ENCODE data around the gene ASPHD2.

ASPHD2 gene

DNA sequence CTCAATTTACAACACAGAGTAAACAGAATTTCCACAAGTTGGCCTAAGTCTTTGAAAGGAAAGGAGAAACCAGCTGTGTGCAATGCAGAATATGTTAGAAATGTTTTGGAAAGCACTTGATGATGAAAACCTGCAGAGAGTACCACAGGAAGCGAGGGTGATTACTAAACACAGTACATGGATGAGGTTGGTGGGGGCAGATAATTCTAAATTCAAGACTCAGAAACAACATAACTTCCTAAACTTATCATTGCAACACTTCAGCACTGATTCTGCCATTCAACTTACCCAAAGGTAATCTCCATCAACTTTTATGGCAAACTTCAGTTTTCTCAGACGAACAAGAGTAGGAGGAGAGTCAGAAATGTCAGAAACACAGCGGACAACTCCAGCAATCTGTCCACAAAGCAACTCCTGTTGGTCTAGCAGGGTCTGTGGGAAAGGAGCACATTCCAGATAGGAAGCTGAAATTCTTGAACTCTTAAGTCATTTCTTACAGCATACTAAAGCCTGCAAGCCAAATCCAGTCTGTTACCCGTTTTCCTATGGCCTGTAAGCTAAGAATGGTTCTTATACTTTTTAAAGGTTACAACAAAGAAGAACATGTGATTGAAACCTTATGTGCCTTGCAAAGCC lies 47.8 kb downstream of the ASPHD2 start:
- DNase-seq (ENCODE audit: low spot score): no peak

DNA sequence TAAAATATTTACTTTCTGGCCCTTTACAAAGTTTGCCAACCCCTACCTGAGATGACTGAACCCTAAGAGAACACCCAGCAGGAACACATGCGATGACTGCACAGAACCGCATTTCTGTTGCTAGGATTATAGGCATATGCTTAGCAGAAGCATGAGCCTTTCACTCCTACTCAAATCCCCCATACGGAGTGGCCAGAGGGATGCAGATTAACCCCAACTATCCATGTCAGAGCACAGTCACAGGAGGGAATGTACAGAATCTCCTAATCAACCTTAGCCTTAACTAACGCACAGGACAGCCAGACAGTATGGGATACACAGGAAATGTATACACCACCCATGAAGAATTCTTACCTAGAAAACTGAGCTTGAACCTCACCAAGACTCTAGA lies 48.3 kb downstream of the ASPHD2 start:
- DNase-seq (ENCODE audit: low spot score): no peak

DNA sequence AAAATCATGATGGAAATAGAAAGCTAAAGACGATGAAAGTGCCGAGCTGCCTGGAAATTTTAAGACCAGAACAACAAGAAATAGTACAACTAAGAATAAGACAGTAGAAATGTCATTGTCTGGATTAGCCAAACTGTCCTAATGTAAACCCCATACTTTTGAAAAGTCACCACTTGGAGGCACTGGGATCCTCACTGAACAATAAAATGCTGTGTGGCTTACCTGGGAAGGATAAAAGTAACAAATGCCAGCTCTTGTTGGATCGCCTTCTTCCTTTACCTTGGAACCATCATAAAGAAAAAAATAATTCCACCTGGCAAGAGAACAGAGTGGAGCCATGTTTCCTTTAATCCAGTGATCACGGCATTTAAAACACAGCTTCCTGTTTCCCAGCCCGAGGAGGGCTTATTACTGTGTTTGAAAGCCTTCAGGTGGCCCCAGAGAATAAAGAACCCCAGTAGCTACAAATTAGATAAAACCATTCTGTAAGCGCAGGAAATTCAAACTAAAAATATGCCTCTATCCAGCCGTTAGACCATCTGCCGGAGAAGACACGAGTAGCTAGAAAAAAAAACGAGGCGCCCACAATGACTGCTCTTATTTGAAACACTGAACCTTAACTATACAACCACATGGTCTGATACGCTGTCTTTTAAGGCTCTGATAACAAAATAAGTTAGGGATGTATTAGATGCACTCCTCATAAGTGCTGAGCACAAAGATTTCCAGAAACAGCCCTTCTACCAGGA lies 50.2 kb downstream of the ASPHD2 start:
- no peak for DNase-seq (ENCODE audit: low spot score)

DNA sequence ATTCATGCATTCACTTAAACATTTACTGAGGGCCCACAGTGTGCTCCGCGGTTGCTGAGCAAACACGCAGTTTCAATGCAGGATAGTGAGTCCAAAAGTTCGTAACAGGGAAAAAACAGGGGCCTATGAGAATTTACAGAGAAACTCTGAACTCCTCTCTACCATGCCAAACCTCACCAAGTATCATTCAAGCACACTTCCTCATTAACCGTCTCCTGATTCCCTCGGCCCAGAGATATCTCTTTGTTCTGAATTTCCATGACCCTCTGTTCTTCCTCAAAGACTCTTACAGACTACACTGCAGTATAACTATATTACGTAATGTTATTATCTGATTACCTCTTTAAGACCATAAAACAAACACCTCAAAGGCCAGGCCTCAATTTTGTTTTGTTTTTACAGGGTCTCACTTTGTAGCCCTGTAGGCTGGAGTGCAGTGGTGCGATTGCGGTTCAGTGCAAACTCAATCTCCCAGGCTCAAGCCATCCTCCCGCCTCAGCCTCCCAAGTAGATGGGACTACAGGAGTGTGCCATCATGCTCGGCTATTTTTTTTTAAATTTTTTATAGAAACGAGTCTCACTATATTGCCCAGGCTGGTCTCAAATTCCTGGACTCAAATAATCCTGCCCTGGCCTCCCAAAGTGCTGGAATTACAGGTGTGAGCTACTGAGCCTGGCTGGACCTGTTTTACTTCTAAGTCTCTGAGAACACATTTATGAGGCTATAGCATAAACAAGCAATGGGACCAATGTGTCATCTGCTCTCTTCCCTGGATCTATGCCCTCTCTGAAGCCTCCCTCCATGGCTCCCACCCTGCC lies 50.9 kb downstream of the ASPHD2 start:
- DNase-seq (ENCODE audit: low spot score): no peak

DNA sequence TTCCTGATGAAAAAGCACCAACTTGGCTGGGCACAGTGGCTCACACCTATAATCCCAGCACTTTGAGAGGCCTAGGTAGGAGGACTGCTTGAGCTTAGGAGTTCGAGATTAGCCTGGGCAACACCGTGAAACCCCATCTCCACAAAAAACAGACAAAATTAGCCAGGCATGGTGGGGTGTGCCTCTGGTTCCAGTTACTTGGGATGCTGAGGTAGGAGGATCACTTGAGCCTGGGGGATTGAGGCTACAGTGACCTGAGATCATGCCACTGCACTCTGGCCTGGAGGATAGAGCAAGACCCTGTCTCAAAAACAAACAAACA lies 51.5 kb downstream of the ASPHD2 start:
- no peak for DNase-seq (ENCODE audit: low spot score)

DNA sequence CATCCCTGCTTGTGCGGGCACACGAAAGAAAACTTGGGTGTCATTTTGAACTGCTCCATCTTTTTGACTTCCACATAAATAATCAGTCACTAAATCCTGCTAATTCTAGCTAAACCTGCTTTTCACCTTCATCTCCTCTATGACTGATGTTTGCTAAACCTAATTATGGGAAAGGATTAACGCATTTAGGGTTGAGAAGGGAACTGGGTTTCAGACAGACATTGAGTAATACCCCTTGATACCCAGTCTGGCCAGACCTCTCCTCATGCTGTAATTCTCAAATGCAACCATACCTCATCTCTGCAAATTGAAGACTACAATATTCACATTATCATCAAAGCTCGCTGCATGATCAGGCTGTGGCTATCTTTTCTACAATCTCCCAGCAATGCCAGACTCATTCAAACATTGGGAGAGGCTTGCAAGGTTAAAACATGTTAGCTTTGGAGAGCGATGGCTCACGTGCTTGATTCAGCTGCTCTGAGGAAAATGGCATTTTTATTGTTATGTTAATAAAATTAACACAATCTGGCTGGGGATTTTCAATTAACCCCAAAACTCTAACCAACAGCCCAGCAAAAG lies 52.1 kb downstream of the ASPHD2 start:
- no peak for DNase-seq (ENCODE audit: low spot score)

DNA sequence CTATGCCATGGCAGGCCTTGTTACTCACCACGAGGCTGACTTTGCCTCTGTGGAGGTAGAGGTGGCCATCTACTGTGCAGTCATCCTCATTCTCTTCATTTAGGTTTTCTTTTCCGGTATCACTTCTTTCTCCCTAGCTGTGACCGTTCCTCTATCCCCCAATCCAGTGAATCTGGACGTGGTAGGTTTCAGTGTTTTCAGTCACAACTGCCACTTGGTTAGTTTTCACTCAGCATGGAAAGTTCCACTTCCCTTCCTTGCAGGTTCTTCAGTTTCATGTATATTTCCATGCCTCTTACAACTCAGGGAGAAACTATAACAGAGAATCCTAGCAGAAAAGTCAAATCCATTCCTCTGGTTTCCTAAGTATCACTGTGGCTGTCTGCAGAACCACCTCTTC lies 52.6 kb downstream of the ASPHD2 start:
- DNase-seq (ENCODE audit: low spot score): no peak

DNA sequence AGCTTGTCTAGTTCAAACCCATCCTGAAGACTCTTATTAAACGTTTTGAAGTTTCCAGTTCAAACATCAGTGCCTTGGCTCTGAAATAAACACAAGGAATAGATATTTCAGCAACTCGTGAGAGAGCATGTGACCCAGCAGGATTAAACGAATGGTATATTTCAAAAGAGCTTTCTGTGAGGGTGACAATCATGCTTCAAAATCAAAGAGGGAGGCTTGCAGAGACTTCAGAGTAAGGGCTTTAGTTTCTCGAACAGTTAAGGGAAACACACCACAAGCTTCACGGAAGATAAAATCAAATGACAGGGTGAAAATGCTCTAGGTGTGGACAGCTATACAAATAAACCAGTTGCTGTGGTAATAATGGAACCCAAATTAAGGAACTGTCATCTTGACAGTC lies 53.1 kb downstream of the ASPHD2 start:
- no peak for DNase-seq (ENCODE audit: low spot score)

DNA sequence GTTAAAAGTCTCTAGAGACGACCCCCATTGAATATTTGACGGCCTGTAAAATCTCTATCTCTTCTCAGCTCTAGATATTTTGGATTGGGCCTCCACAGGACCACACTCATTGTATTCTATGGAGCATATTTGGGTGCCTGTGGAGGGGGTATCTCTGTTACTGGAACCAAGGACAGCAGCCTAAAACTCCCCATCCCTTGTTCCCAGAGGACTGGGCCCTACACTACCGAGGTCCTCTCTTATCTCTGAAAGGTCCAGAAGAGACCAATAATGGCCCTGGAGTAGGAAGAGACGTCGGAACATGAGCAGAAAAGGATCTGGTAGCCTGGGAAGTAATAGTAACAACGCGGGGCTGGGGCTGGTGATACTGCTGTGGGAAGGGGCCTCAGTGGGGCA lies 54.0 kb downstream of the ASPHD2 start:
- DNase-seq (ENCODE audit: low spot score): no peak

DNA sequence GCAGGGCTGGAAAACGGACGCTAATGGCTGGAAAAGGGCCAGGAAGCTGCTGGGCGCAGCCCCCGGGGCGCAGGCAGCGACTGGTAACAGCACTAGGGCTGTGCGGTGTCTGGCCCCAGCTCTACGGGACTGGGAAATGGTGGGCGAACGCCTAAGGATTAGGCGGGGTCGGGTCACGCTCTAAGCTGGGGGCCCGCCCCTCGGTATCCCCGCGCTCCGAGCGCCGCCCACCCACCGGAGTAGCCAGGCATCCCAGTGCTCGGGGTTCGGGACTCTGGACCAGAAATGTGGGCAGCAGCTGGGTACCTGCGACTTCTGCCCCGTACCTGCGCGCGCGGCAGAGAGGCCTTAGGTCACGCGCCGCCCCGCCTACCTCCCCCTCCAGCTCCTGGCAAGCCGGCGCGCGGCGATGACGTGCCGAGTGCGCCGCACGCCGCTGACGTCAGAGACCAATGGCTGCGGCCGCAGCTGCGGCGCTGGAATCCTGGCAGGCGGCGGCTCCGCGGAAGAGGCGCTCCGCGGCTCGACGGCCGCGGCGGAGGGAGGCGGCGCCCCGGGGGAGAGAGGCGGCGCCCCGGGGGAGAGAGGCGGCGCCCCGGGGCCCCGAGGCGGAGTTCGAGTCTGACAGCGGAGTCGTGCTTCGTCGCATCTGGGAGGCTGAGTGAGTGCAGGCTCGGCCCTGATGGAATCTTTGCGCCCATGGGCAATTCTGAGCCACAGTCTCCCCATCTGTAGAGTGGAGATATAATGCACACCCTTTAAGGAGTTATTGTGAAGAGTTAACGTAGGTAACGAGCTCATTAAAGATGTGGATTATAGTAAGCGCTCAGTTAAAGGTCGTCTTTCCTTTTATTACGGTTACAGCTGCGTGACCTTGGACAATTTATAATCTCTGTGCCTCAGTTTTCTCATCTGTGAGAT lies 54.6 kb downstream of the ASPHD2 start, which contains the start of the genes HPS4 and SRRD:
TSS of gene HPS4 (minus strand) at position 345 of the 921 bp plus-strand sequence. CDS start 2,021 bp downstream, outside the sequence.
TSS of gene SRRD (plus strand) at position 439 of the 921 bp plus-strand sequence. CDS start at position 453, 14 bp downstream.
- DNase-seq (ENCODE audit: low spot score): peak; percentile 92

DNA sequence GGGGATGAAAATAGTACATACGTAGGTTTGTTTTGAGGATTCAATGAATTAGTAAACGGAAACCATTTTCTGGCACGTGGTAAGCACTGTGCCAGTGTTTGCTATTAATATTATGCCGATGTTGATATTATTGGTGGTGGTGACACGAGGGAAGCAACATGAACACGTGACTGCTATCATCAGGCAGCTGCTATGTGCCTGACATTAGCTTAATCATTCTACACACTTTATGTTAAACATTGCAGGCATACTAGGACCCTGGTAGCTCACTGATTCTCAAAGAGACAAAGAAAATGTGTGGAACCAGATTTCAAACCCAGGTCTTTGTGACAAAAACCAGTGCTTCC lies 55.3 kb downstream of the ASPHD2 start:
- no peak for DNase-seq (ENCODE audit: low spot score)

DNA sequence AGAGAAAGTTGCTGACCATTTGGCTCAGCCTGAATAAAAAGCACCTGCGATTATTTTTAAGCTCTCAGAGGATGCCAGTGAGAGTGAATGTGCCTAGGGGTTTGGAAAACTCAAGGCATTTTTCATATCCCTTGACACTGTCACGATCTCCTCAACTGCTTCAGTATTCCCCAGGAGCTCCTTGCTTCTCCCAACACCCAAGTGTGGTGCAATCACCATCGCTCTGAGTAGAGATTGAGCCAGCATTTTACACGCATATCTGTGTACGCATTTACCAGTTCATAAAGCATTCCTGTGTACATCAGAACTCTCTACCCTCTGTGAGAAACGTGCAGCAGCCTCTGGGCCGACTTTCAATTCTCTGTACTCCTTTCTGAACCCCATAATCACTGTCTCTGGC lies 56.0 kb downstream of the ASPHD2 start:
- DNase-seq (ENCODE audit: low spot score): no peak

DNA sequence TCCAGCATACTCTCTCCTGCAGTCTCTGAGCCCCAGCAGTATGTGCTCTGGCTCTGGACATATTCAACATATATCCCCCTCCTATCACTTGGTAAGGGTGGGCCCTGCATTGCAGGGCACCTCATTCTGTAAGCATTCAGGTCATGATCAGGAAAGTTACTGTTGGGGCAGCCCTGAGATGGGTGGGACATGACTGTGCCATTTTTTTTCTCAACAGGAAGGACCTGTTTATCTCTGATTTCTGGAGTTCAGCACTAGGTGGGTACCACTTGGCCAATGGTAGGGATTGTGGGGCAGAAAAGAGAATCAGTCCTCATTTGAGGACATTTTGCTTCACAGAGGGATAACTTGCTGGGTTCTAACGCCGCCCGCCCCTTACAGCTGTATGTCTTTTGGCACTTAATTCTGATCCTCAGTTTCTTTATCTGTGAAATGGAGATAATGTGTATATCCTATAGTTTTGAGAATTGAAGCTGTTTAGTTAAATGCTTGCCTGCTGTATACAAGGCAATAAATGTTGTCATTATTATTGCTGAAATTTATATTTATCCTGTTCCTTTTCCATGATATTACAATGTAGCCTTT lies 56.8 kb downstream of the ASPHD2 start:
- no peak for DNase-seq (ENCODE audit: low spot score)

DNA sequence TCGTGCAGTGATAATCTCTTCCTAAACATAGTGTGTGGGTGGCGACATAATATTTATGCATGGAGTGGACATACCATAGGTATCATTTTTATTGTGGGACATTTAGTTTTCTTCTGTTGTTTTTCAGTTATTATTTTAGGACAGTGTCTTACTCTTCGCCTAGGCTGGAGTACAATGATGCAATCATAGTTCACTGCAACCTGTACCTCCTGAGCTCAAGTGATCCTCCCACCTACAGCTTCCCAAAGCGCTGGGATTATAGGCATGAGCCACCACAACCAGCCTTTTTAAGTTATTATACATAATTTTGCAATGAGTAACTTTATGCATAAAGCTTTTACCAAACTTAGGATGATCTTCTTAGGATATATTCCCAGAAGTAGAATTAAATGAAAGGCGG lies 57.3 kb downstream of the ASPHD2 start:
- no peak for DNase-seq (ENCODE audit: low spot score)

DNA sequence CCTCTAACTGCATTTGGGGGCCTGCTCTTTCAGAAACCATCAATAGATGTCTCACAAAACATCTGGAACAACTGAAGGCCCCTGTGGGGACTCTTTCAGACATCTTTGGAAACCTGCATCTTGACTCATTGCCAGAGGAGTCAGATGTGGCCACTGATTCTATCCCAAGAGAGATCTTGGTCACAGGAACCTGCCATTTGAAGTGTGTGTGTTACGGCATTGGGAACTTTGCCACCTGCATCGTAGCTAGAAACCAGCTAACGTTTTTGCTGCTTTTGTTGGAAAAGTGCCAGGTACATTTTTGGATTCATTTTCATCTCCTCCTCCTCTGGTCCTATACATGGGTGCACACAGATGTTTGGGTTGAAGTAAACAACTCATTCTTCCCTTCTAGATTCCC lies 58.9 kb downstream of the ASPHD2 start:
- no peak for DNase-seq (ENCODE audit: low spot score)

DNA sequence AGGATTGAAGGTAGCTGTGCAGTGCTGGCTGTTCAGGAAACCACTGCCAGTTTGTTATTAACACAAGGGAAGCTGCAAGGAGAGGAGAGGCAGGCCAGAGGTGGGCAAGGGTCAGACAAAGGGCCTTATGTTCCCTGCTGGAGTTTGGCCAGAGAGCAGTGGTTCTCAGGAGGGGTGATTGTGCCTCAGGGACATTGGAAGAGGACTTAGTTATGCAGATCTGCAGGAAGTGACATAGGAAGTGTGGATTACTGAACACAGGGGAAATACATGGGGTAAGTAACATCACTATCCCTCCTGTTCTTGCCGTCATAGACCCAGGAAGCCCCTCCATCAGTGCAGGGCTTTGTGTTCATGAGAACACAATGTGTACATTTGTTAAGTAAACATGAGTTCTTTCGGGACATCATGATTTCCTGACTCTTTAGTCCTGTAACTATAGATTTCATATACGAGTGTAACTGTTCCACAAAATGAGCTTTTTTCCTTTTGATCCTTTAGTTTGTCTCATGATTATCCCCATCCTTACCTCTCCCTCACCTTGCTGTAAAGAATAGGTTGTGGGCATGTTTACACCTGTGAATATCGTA lies 60.5 kb downstream of the ASPHD2 start:
- DNase-seq (ENCODE audit: low spot score): no peak

DNA sequence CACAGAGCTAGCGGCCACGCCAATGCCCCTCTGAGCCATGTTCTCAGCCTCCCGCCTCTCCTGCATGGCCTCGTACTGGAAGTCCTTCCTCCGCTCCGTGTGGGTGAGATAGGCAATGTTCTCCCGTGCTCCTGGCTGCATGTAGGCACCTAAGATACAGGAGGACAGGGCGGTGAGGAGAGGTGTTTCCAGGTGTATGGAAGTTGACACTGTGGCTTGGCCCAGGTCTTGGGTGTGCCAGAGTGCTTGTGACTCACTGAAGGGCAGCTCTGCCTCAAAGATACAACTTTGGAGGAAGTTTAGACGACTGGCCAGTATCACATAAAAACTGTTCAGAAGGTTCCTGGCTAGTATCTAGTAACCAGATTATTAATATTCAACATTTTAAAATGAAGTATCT lies 63.2 kb downstream of the ASPHD2 start:
- DNase-seq (ENCODE audit: low spot score): no peak

DNA sequence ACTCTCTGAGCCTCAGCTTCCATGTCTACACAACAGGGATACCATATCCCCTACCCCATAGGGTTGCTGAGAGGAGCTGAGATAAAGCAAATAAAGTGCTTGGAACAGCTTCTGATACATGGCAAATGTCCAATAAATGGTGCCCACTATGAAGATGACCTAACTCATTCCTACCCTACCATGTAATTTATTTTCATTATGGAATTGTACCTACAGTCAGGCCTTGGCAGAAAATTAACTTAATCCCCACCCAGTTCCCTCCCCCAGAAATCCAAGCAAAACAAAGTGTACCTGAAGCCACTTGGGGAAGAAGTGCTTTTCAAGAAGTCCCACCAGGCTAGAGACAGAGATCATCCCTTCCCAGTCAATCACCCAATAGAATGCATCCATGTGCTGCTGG lies 65.4 kb downstream of the ASPHD2 start:
- DNase-seq (ENCODE audit: low spot score): no peak

All from LoVo (cell line).